Cerebellar nuclear complex (tissue), 1 donor: ENCODE results near the gene PSMA6.

Source experiments
- DNase-seq, 2 experiments: peaks; one replicate each; lab custom pipeline; 2025; lab: John Stamatoyannopoulos, UW

Gene PSMA6

GRCh38 chr14:35367056-35367372 lies 74.8 kb downstream of the PSMA6 start:
- DNase-seq = no peak
